ENCODE data around the gene FHOD3. TPM values are rescaled to one million over a fixed set of nuclear protein-coding genes. Genes with fewer than 3 reads are reported as not detected.

The FHOD3 gene
- total and polyA plus RNA-seq, 2 of the 4 experiments (the other 2 are of a cell fraction): 14.6 to 16.0 TPM

DNA sequence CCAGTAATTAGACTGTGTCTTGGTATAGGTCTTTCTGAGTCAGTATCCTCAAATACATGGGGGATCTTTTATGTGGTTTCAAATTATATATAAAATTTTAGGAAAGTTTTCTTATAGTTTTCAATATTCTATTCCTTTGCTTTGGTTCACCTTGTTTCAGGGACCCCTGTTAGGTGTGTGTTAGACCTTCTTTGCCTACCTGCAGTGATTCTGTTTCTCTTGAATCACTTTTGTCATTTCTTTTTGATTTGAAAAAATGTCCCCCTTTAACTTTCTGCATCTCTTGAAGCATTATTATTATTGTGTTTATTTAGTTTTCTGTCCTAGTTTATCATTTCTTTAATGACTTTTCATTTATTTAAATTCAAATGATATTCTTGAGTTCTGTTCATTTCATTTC is 98.7 kb downstream of the FHOD3 start:
- H3K56ac ChIP-seq (ENCODE audit: extremely low read depth, insufficient read depth, low read length): no peak overlapping the region
- H4K5ac ChIP-seq (ENCODE audit: low read depth, low read length): no peak overlapping the region
- in situ Hi-C loops (cut with MboI; ENCODE audit: low sequenced_read_pairs): no loop called here
- CTCF ChIA-PET: interaction anchor here (0.6 to 0.7 kb wide), 2 partner anchors 13 to 180 kb away, joined by 3 read pairs; no protein-coding TSS in a partner anchor
- no peak overlapping the region for H2AFZ ChIP-seq (replicated peaks; ENCODE audit: low read length, poor library complexity)
- H3K4me3 ChIP-seq (ENCODE audit: insufficient read depth, low read depth, low read length): no peak overlapping the region
- H3K36me3 ChIP-seq (ENCODE audit: control insufficient read depth, insufficient read depth, low read length): no peaks in the 10 kb centered on the region
- no peak for DNase-seq
- no peak overlapping the region for H2BK5ac ChIP-seq (ENCODE audit: low read depth, low read length, poor library complexity, severe bottlenecking)
- no peak for ATAC-seq (ENCODE audit: low read depth)
- no peak overlapping the region for H2AK9ac ChIP-seq (replicated peaks; ENCODE audit: low read depth, low read length, poor library complexity)
- peaks cover 3% of the 10 kb centered on the region for H3K4me1 ChIP-seq (ENCODE audit: control insufficient read depth, insufficient read depth, low read length)
- no peak overlapping the region for H2AK5ac ChIP-seq (ENCODE audit: low read depth, low read length)
- peaks cover 3 to 10% of the 10 kb centered on the region in 2 experiments; a peak in 1 of 4 replicates for H3K79me1 ChIP-seq (ENCODE audit: low read depth in 1 of 2, low read length in 2 of 2)
- H3K27me3 ChIP-seq (ENCODE audit: control insufficient read depth, insufficient read depth, low read length): no peaks in the 10 kb centered on the region
- no peak for TF ChIP-seq RCOR1 (IDR thresholded peaks at IDR 0.05; ENCODE audit: insufficient replicate concordance, low read length)
- TF ChIP-seq MXI1 (IDR thresholded peaks at IDR 0.05; ENCODE audit: borderline replicate concordance, low read depth, low read length): no peak
- no peak for TF ChIP-seq CEBPB (IDR thresholded peaks at IDR 0.05; ENCODE audit: low read depth, low read length)
- TF ChIP-seq, protein P1, sequence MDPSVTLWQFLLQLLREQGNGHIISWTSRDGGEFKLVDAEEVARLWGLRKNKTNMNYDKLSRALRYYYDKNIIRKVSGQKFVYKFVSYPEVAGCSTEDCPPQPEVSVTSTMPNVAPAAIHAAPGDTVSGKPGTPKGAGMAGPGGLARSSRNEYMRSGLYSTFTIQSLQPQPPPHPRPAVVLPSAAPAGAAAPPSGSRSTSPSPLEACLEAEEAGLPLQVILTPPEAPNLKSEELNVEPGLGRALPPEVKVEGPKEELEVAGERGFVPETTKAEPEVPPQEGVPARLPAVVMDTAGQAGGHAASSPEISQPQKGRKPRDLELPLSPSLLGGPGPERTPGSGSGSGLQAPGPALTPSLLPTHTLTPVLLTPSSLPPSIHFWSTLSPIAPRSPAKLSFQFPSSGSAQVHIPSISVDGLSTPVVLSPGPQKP (IDR thresholded peaks at IDR 0.05; ENCODE audit: borderline replicate concordance, low read depth, low read length): no peak
- no peak for TF ChIP-seq RFX5 (IDR thresholded peaks at IDR 0.05; ENCODE audit: low read depth, low read length)
- no peak for TF ChIP-seq MAZ (IDR thresholded peaks at IDR 0.05; ENCODE audit: borderline replicate concordance, low read depth, low read length)
- no peak for TF ChIP-seq CHD1 (IDR thresholded peaks at IDR 0.05; ENCODE audit: low read depth, low read length)
- no peak for TF ChIP-seq RAD21 (IDR thresholded peaks at IDR 0.05; ENCODE audit: low read length)
- TF ChIP-seq FOS (IDR thresholded peaks at IDR 0.05; ENCODE audit: low read depth, low read length): no peak
- TF ChIP-seq POLR2A (IDR thresholded peaks at IDR 0.05; ENCODE audit: low read depth, low read length): no peak
- TF ChIP-seq NFE2L2 (IDR thresholded peaks at IDR 0.05; ENCODE audit: low read depth, low read length): no peak
- TF ChIP-seq MAFK (IDR thresholded peaks at IDR 0.05; ENCODE audit: low read depth, low read length): no peak
- no peak for TF ChIP-seq BHLHE40 (IDR thresholded peaks at IDR 0.05; ENCODE audit: low read depth, low read length)
- TF ChIP-seq SMC3 (IDR thresholded peaks at IDR 0.05; ENCODE audit: low read depth, low read length): no peak
- TF ChIP-seq, protein P2, sequence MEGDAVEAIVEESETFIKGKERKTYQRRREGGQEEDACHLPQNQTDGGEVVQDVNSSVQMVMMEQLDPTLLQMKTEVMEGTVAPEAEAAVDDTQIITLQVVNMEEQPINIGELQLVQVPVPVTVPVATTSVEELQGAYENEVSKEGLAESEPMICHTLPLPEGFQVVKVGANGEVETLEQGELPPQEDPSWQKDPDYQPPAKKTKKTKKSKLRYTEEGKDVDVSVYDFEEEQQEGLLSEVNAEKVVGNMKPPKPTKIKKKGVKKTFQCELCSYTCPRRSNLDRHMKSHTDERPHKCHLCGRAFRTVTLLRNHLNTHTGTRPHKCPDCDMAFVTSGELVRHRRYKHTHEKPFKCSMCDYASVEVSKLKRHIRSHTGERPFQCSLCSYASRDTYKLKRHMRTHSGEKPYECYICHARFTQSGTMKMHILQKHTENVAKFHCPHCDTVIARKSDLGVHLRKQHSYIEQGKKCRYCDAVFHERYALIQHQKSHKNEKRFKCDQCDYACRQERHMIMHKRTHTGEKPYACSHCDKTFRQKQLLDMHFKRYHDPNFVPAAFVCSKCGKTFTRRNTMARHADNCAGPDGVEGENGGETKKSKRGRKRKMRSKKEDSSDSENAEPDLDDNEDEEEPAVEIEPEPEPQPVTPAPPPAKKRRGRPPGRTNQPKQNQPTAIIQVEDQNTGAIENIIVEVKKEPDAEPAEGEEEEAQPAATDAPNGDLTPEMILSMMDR (conservative IDR thresholded peaks at IDR 0.05; ENCODE audit: low read depth, low read length): no peak
- no peak for TF ChIP-seq USF2 (IDR thresholded peaks at IDR 0.05; ENCODE audit: low read depth, low read length)
- no peak overlapping the region for H3K23ac ChIP-seq (ENCODE audit: low read depth, low read length)
- H4K91ac ChIP-seq (ENCODE audit: insufficient read depth, low read depth, low read length): no peak overlapping the region
- H2BK15ac ChIP-seq (ENCODE audit: low read depth, low read length): no peak overlapping the region
- no peak overlapping the region for H3K9ac ChIP-seq (ENCODE audit: low read depth, low read length)
- dilution Hi-C loops (cut with HindIII; ENCODE audit: low sequenced_read_pairs, unreplicated experiment): no loop called here
- no peak overlapping the region for H3K14ac ChIP-seq (replicated peaks; ENCODE audit: low read depth, low read length)
- H3K27ac ChIP-seq (ENCODE audit: insufficient read depth, low read length): no peak overlapping the region
- no TSS peak for BruUV-seq (replicated peaks)
- H2BK120ac ChIP-seq (ENCODE audit: low read depth, low read length): no peak overlapping the region
- H2BK20ac ChIP-seq (ENCODE audit: low read depth, low read length): no peak overlapping the region
- no peaks in the 10 kb centered on the region for H4K20me1 ChIP-seq (ENCODE audit: insufficient read depth, low read length)
- H3K9me3 ChIP-seq (ENCODE audit: control insufficient read depth, insufficient read depth, low read length): no peaks in the 10 kb centered on the region
- no peak overlapping the region for H3K18ac ChIP-seq (ENCODE audit: low read depth, low read length)
- no peak overlapping the region for H3K4me2 ChIP-seq (ENCODE audit: low read depth, low read length)
- intact Hi-C loops (cut with micrococcal nuclease): no loop called here
- no peak overlapping the region for H3K4ac ChIP-seq (ENCODE audit: low read depth, low read length)
- POLR2A ChIA-PET (ENCODE audit: unreplicated experiment): no interaction called here
- H3K9me1 ChIP-seq (ENCODE audit: insufficient read depth, low read length): peaks cover 9% of the 10 kb centered on the region
- no peak overlapping the region for H4K8ac ChIP-seq (ENCODE audit: low read depth in 2 of 2, low read length in 2 of 2)

Measured in IMR-90 (cell line).